GM12872 (cell line): ENCODE measurements around the gene TSPAN17.

ENCODE experiments used
- TF ChIP-seq, protein P1 (sequence below): IDR thresholded peaks from 3 replicates; pipeline ENCODE4 v1.5.1; 2011; ENCODE audit warnings: low read depth, mild to moderate bottlenecking, low read length, moderate library complexity; ENCODE audit not compliant: insufficient read depth

Gene TSPAN17

GRCh38 chr5:176647030-176647842 lies at the start of gene TSPAN17:
TSPAN17 (plus strand) TSS chr5:176647484; CDS start chr5:176647616, 132 bp downstream.
- TF ChIP-seq, protein P1, sequence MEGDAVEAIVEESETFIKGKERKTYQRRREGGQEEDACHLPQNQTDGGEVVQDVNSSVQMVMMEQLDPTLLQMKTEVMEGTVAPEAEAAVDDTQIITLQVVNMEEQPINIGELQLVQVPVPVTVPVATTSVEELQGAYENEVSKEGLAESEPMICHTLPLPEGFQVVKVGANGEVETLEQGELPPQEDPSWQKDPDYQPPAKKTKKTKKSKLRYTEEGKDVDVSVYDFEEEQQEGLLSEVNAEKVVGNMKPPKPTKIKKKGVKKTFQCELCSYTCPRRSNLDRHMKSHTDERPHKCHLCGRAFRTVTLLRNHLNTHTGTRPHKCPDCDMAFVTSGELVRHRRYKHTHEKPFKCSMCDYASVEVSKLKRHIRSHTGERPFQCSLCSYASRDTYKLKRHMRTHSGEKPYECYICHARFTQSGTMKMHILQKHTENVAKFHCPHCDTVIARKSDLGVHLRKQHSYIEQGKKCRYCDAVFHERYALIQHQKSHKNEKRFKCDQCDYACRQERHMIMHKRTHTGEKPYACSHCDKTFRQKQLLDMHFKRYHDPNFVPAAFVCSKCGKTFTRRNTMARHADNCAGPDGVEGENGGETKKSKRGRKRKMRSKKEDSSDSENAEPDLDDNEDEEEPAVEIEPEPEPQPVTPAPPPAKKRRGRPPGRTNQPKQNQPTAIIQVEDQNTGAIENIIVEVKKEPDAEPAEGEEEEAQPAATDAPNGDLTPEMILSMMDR = 0 out of 3 replicates have a peak, but pooled peaks have one; percentile 13

DNA sequence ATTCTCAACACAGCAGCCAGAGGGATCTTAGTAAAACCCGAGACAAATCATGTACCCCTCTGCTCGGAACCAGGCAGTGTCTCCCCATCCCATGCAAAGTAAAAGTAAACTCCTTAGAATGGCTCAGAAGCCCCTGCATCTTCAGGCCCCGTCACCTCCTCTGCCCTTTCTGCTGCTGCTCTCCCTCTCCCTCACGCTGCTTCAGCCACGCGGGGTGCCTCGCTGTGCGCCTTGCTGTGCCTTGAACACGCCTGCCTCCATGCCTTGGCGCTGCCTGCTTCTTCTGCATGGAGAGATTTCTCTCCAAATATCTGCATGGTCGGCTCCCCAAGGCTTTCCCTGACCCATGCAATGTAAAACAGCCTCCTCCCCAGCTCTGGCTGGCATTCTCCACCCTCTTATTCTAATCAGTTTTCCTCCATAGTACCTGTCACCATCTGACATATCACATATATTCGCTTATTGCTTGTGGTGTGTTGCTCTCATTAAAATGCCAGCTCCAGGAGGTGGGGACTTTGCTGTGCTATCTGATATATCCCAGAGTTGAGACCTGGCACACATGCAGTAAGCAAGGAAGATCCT lies 45.3 kb upstream of the TSPAN17 start:
- TF ChIP-seq, protein P1 = no peak

- TF ChIP-seq, protein P1 = no peak
Observed at GRCh38 chr5:176603091-176603490, 44.2 kb upstream of the TSPAN17 start.

DNA sequence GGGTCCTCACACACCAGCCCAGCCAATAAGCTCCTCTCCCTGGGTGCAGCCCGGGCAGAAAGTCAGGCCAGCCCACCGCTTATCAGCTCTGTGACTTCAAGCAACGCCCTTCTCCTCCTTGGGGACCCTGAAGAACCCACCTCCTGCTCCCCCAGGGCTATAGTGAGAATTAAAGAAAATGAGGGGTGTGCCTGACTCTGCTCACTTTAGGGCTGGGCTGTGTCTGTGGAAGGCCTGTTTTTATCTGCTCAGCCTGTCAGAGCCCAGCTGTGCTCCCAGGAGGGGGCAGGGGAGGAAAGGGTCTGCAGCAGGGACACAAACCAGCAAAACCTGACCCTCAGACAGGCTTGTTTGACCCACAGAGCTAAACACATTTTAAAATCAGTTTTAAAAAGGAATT lies 41.3 kb upstream of the TSPAN17 start:
- TF ChIP-seq, protein P1 = no peak

DNA sequence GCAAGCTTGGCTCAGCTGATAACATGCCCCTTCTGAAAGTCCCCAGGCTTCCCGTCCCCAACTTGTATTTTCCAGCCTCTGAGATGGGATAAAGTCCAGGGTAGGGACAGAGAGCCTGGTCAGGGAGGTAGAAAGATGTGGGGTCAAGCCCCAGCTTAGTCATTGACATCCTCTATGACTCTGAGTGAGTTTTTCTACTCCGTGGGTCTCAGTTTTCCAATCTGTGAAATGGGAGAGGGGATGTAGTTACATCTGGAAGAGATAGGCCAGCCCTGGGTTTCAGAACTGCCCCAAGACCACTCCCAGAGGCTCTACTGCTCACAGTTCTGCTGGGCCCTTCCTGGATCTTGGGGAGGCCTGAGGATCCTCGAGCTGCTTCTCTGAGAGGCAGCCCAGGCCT lies 40.4 kb upstream of the TSPAN17 start:
- TF ChIP-seq, protein P1 = no peak

GRCh38 chr5:176608142-176608705 lies 39.1 kb upstream of the TSPAN17 start:
- TF ChIP-seq, protein P1 = no peak

DNA sequence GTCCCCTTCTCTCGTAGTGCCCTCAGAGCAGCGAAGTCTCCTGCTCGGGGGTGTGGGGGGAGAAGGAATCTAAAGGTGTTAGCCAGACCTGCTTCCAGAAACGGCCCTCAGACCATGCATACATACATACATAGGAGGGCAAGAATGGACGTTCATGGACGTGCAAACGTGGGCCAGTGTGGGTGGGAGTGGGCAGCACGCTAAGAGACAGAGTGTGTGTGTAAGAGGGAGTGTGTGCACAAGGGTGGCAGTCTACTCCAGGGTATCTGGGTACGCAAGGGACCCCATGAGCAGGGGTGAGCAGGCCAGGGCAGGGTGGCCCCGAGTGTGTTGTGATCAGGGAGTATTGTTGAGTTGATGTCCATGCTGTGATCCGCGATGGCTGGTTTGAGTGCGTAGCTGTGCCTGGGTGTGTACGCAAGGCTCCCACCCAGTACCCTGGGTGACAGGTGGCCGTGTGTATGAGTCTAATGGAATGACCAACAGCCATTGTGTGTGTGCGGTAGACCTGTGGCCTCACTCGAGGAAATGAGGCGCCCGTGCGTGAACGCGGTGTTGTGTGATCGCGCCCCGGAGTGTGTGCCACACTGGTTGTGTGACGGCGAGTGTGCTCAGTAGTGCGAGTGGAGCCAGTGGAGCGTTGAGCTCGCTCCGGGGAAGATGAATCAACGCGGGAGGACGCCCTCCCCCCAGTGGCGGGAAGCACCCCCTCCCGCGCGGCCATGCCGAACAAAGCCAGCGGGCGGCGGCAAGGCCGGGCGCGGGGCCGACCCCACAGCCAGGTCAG lies 38.2 kb upstream of the TSPAN17 start:
- TF ChIP-seq, protein P1 = no peak; the same call in 2 of the 3 replicates
